K562 (cell line): ENCODE measurements around the gene ARL5C. TPM values are rescaled to one million over a fixed set of nuclear protein-coding genes. Genes with fewer than 3 reads are reported as not detected.

Source experiments
- BRD4 ChIP-seq: fragments of 200-600 bp; sonication (generic); IDR thresholded peaks from 2 replicates; pipeline ENCODE4 v1.6.1; 2017; ENCODE audit warnings: inconsistent platforms
- CBFB ChIP-seq: sonication (generic); formaldehyde crosslinking; IDR thresholded peaks from 2 replicates; pipeline ENCODE4 v1.4.0; 2020; ENCODE audit warnings: mild to moderate bottlenecking, missing genetic modification reagents
- CREBBP ChIP-seq: IDR thresholded peaks from one replicate; pipeline ENCODE4 v1.6.1; 2012; ENCODE audit warnings: low read depth, mild to moderate bottlenecking, control low read depth, inconsistent platforms, low read length
- FOXA3 ChIP-seq, 2 experiments: fragments of 450-650 bp in 1 of 2; sonication (generic) in 1 of 2; formaldehyde crosslinking; IDR thresholded peaks in 1 of 2; conservative IDR thresholded peaks in 1 of 2; 2 replicates each; pipeline versions ENCODE4 v1.4.0 to v1.8.0; 2020 to 2022; ENCODE audit warnings: mild to moderate bottlenecking in 2 of 2, missing genetic modification reagents in 1 of 2
- KDM5B ChIP-seq: fragments of 200-600 bp; sonication (generic); IDR thresholded peaks from 2 replicates; pipeline ENCODE4 v1.6.1; 2012; ENCODE audit warnings: low read depth, mild to moderate bottlenecking, moderate library complexity, low read length, control low read depth, inconsistent platforms; ENCODE audit not compliant: insufficient replicate concordance
- MTA1 ChIP-seq: fragments of 450-650 bp; IDR thresholded peaks from 2 replicates; pipeline ENCODE4 v1.6.1; 2017; ENCODE audit warnings: borderline replicate concordance
- SMAD4 ChIP-seq: fragments of 250-450 bp; sonication (Bioruptor Pico); conservative IDR thresholded peaks from 2 replicates; pipeline ENCODE4 v1.8.0; 2021; ENCODE audit warnings: inconsistent platforms, mild to moderate bottlenecking, moderate library complexity
- SPI1 ChIP-seq: IDR thresholded peaks from 2 replicates; pipeline ENCODE4 v1.6.1; 2011; ENCODE audit warnings: low read depth, low read length, control low read depth, borderline replicate concordance
- STAG1 ChIP-seq: sonication (generic); formaldehyde crosslinking; IDR thresholded peaks from 2 replicates; pipeline ENCODE4 v1.5.0; 2020; ENCODE audit warnings: missing genetic modification reagents, borderline replicate concordance
- TEAD1 ChIP-seq, 2 experiments: fragments of 450-650 bp in 1 of 2; sonication (generic) in 1 of 2; formaldehyde crosslinking; IDR thresholded peaks; 2 replicates each; pipeline versions ENCODE4 v1.4.0 to v1.8.0; 2020 to 2022; ENCODE audit warnings: mild to moderate bottlenecking in 2 of 2, missing genetic modification reagents in 1 of 2
- ZNF143 ChIP-seq: sonication (generic); formaldehyde crosslinking; IDR thresholded peaks from 2 replicates; pipeline ENCODE4 v1.9.0; 2022; ENCODE audit warnings: mild to moderate bottlenecking, missing genetic modification reagents
- ZNF780A ChIP-seq: fragments of 250-450 bp; sonication (Bioruptor Pico); IDR thresholded peaks from 2 replicates; pipeline ENCODE4 v1.5.0; 2021; ENCODE audit warnings: mild to moderate bottlenecking
- polyA plus RNA-seq, 8 experiments: library from polyadenylated mRNA; depleted of rRNA in 4 of 8; stranded (reverse) in 5 of 8; unstranded in 3 of 8; fragments of >200 nt; fragmentation: Nextera tagmentation in 2 of 8; fragmentation: Illumina TruSeq in 1 of 8; extraction: Ambion mirVana in 2 of 8; extraction: Trizol in 1 of 8; gene quantifications; 2 replicates each; pipeline versions ENCODE4 v1.2.1 to v1.2.3, GENCODE V29; 2011 to 2014; ENCODE audit warnings: inconsistent platforms in 1 of 8, missing spikeins in 1 of 8
- total RNA-seq, 7 experiments: library from RNA; depleted of rRNA in 6 of 7; stranded (reverse); fragments of >200 nt in 6 of 7; fragmentation: Illumina TruSeq in 2 of 7; extraction: Trizol in 2 of 7; gene quantifications; 2 replicates each; pipeline versions ENCODE4 v1.2.1 to v1.2.3, GENCODE V29; 2011 to 2021; ENCODE audit warnings: low replicate concordance in 1 of 7
- TF ChIP-seq, protein P1 (sequence below): fragments of 450-650 bp; formaldehyde crosslinking; IDR thresholded peaks from 2 replicates; pipeline ENCODE4 v1.4.0; 2020; ENCODE audit warnings: mild to moderate bottlenecking, moderate library complexity
- TF ChIP-seq, protein P2 (sequence below), 2 experiments: fragments of 200-800 bp in 1 of 2; sonication (Bioruptor generic) in 1 of 2; sonication (generic) in 1 of 2; formaldehyde crosslinking in 1 of 2; IDR thresholded peaks in 1 of 2; conservative IDR thresholded peaks in 1 of 2; 2 replicates each; pipeline versions ENCODE4 v1.5.0 to v1.6.1; 2016 to 2020; ENCODE audit warnings: missing compliant biosample characterization in 1 of 2, missing genetic modification characterization in 1 of 2, missing genetic modification reagents in 1 of 2
- TF ChIP-seq, protein P3 (sequence below): fragments of 450-650 bp; formaldehyde crosslinking; conservative IDR thresholded peaks from 2 replicates; pipeline ENCODE4 v1.4.0; 2022; ENCODE audit warnings: mild to moderate bottlenecking, missing genetic modification characterization
- TF ChIP-seq, protein P4 (sequence below): sonication (generic); formaldehyde crosslinking; IDR thresholded peaks from 2 replicates; pipeline ENCODE4 v1.8.0; 2023; ENCODE audit warnings: missing genetic modification reagents, mild to moderate bottlenecking, borderline replicate concordance

The ARL5C gene
- total and polyA plus RNA-seq, 9 of the 15 experiments (the other 6 are each of a cell fraction or from before 2014, with no cell fraction given), result not detected

DNA sequence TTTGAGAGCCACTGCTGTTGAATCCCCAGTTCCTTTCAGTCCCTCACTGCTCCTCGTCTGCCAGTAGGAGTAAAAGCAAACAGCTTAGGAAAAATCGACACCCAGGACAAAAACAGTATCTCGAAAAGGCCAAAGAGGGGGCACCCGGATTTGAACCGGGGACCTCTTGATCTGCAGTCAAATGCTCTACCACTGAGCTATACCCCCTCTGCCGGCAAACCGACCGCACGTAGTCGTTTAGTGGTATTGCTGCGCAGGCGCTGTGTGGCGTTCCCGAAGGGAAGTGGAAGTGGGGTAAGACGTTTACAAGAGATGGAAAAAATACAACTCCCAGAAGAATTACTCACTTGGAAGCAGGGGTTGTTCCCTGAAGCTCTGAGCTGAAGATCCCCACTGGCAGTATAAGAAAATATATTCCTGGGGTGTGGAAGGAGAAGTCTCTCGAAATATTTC is 12.3 kb downstream of the ARL5C start (continued):
- TF ChIP-seq CREBBP, result no peak
- TF ChIP-seq ZNF780A (CRISPR knock-in tag), result no peak
- TF ChIP-seq, protein P1, sequence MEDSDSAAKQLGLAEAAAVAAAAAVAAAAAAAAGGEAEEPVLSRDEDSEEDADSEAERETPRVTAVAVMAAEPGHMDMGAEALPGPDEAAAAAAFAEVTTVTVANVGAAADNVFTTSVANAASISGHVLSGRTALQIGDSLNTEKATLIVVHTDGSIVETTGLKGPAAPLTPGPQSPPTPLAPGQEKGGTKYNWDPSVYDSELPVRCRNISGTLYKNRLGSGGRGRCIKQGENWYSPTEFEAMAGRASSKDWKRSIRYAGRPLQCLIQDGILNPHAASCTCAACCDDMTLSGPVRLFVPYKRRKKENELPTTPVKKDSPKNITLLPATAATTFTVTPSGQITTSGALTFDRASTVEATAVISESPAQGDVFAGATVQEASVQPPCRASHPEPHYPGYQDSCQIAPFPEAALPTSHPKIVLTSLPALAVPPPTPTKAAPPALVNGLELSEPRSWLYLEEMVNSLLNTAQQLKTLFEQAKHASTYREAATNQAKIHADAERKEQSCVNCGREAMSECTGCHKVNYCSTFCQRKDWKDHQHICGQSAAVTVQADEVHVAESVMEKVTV (CRISPR knock-in tag), result no peak
- TF ChIP-seq CBFB (CRISPR knock-in tag), result no peak
- TF ChIP-seq ZNF143 (CRISPR knock-in tag), result no peak
- TF ChIP-seq BRD4, result no peak
- no peak for TF ChIP-seq STAG1 (CRISPR knock-in tag)
- no peak for TF ChIP-seq SMAD4 (CRISPR knock-in tag)
- TF ChIP-seq, protein P2, sequence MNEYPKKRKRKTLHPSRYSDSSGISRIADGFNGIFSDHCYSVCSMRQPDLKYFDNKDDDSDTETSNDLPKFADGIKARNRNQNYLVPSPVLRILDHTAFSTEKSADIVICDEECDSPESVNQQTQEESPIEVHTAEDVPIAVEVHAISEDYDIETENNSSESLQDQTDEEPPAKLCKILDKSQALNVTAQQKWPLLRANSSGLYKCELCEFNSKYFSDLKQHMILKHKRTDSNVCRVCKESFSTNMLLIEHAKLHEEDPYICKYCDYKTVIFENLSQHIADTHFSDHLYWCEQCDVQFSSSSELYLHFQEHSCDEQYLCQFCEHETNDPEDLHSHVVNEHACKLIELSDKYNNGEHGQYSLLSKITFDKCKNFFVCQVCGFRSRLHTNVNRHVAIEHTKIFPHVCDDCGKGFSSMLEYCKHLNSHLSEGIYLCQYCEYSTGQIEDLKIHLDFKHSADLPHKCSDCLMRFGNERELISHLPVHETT (CRISPR knock-in tag; conservative IDR thresholded peaks at IDR 0.05 in 1 of 2, IDR thresholded peaks at IDR 0.05 in 1 of 2), result no peak
- TF ChIP-seq SPI1, result peak; percentile 83
- no peak; the same call in 1 of the 2 replicates for TF ChIP-seq MTA1
- TF ChIP-seq KDM5B, result peak; percentile 15
- no peak for TF ChIP-seq TEAD1 (CRISPR knock-in tag; IDR thresholded peaks at IDR 0.05)
- TF ChIP-seq, protein P3, sequence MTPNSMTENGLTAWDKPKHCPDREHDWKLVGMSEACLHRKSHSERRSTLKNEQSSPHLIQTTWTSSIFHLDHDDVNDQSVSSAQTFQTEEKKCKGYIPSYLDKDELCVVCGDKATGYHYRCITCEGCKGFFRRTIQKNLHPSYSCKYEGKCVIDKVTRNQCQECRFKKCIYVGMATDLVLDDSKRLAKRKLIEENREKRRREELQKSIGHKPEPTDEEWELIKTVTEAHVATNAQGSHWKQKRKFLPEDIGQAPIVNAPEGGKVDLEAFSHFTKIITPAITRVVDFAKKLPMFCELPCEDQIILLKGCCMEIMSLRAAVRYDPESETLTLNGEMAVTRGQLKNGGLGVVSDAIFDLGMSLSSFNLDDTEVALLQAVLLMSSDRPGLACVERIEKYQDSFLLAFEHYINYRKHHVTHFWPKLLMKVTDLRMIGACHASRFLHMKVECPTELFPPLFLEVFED (CRISPR knock-in tag), result no peak
- TF ChIP-seq, protein P4, sequence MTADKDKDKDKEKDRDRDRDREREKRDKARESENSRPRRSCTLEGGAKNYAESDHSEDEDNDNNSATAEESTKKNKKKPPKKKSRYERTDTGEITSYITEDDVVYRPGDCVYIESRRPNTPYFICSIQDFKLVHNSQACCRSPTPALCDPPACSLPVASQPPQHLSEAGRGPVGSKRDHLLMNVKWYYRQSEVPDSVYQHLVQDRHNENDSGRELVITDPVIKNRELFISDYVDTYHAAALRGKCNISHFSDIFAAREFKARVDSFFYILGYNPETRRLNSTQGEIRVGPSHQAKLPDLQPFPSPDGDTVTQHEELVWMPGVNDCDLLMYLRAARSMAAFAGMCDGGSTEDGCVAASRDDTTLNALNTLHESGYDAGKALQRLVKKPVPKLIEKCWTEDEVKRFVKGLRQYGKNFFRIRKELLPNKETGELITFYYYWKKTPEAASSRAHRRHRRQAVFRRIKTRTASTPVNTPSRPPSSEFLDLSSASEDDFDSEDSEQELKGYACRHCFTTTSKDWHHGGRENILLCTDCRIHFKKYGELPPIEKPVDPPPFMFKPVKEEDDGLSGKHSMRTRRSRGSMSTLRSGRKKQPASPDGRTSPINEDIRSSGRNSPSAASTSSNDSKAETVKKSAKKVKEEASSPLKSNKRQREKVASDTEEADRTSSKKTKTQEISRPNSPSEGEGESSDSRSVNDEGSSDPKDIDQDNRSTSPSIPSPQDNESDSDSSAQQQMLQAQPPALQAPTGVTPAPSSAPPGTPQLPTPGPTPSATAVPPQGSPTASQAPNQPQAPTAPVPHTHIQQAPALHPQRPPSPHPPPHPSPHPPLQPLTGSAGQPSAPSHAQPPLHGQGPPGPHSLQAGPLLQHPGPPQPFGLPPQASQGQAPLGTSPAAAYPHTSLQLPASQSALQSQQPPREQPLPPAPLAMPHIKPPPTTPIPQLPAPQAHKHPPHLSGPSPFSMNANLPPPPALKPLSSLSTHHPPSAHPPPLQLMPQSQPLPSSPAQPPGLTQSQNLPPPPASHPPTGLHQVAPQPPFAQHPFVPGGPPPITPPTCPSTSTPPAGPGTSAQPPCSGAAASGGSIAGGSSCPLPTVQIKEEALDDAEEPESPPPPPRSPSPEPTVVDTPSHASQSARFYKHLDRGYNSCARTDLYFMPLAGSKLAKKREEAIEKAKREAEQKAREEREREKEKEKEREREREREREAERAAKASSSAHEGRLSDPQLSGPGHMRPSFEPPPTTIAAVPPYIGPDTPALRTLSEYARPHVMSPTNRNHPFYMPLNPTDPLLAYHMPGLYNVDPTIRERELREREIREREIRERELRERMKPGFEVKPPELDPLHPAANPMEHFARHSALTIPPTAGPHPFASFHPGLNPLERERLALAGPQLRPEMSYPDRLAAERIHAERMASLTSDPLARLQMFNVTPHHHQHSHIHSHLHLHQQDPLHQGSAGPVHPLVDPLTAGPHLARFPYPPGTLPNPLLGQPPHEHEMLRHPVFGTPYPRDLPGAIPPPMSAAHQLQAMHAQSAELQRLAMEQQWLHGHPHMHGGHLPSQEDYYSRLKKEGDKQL (CRISPR knock-in tag), result no peak
- TF ChIP-seq FOXA3 (CRISPR knock-in tag; conservative IDR thresholded peaks at IDR 0.05 in 1 of 2, IDR thresholded peaks at IDR 0.05 in 1 of 2), result no peak
